GM12878 (cell line): Measurements from ENCODE around the gene CHSY3.

Experiments used
- BCLAF1 ChIP-seq: fragments of 450-650 bp; IDR thresholded peaks from 2 replicates; pipeline ENCODE4 v1.6.1; 2017; ENCODE audit warnings: antibody characterized with exemption, mild to moderate bottlenecking, moderate library complexity
- BMI1 ChIP-seq: fragments of 450-650 bp; IDR thresholded peaks from 2 replicates; pipeline ENCODE4 v1.6.1; 2016; ENCODE audit warnings: mild to moderate bottlenecking, moderate library complexity, borderline replicate concordance
- CTCF ChIP-seq, 3 experiments: IDR thresholded peaks in 2 of 3; conservative IDR thresholded peaks in 1 of 3; 2 replicates each; pipeline ENCODE4 v1.5.1; 2011; ENCODE audit warnings: low read depth in 3 of 3, low read length in 3 of 3, mild to moderate bottlenecking in 3 of 3, control low read depth in 2 of 3, moderate library complexity in 2 of 3, inconsistent platforms in 1 of 3, mixed read lengths in 1 of 3; ENCODE audit not compliant: control insufficient read depth in 2 of 3, insufficient read depth in 1 of 3; ENCODE audit errors: extremely low read depth in 1 of 3
- E2F8 ChIP-seq: fragments of 450-650 bp; IDR thresholded peaks from 2 replicates; pipeline ENCODE4 v1.6.1; 2018; ENCODE audit warnings: mild to moderate bottlenecking, low read depth, moderate library complexity; ENCODE audit not compliant: partially characterized antibody
- LARP7 ChIP-seq: fragments of 450-650 bp; IDR thresholded peaks from 2 replicates; pipeline ENCODE4 v1.6.1; 2017; ENCODE audit warnings: mild to moderate bottlenecking
- NFYA ChIP-seq: IDR thresholded peaks from 2 replicates; pipeline ENCODE4 v1.6.1; 2011; ENCODE audit warnings: low read depth, mild to moderate bottlenecking, low read length, improper control_type of control experiment, borderline replicate concordance
- POLR2AphosphoS5 ChIP-seq: IDR thresholded peaks from 2 replicates; pipeline ENCODE4 v1.6.1; 2011; ENCODE audit warnings: mild to moderate bottlenecking, low read length, inconsistent platforms
- RBBP5 ChIP-seq: fragments of 200-600 bp; sonication (generic); conservative IDR thresholded peaks from 2 replicates; pipeline ENCODE4 v1.6.1; 2016
- RCOR1 ChIP-seq: conservative IDR thresholded peaks from 2 replicates; pipeline ENCODE4 v1.6.1; 2012; ENCODE audit warnings: low read depth, low read length, improper control_type of control experiment
- SIN3A ChIP-seq: IDR thresholded peaks from 2 replicates; pipeline ENCODE4 v1.6.1; 2012; ENCODE audit warnings: low read depth, low read length, improper control_type of control experiment
- TAF1 ChIP-seq: IDR thresholded peaks from 2 replicates; pipeline ENCODE4 v1.6.1; 2011; ENCODE audit warnings: mild to moderate bottlenecking, low read depth, low read length, borderline replicate concordance
- ZBED1 ChIP-seq: IDR thresholded peaks from 2 replicates; pipeline ENCODE4 v1.6.1; 2016; ENCODE audit warnings: borderline replicate concordance
- ZNF24 ChIP-seq: fragments of 450-650 bp; IDR thresholded peaks from 2 replicates; pipeline ENCODE4 v1.6.1; 2017; ENCODE audit warnings: antibody characterized with exemption, mild to moderate bottlenecking
- ZSCAN29 ChIP-seq: fragments of 450-650 bp; IDR thresholded peaks from 2 replicates; pipeline ENCODE4 v1.6.1; 2017; ENCODE audit warnings: mild to moderate bottlenecking, moderate library complexity

GRCh38 chr5:130023604-130024003 is 119.3 kb downstream of the CHSY3 start:
- TF ChIP-seq CTCF (IDR thresholded peaks at IDR 0.05 in 2 of 3, conservative IDR thresholded peaks at IDR 0.05 in 1 of 3; ENCODE audit: control insufficient read depth in 2 of 3, extremely low read depth in 1 of 3, insufficient read depth in 1 of 3, low read depth in 3 of 3, low read length in 3 of 3), result no peak
- no peak for TF ChIP-seq LARP7
- no peak for TF ChIP-seq RBBP5
- TF ChIP-seq ZSCAN29, result no peak
- TF ChIP-seq ZNF24, result no peak
- TF ChIP-seq RCOR1, result no peak
- no peak for TF ChIP-seq NFYA
- TF ChIP-seq SIN3A, result no peak
- no peak for TF ChIP-seq TAF1
- TF ChIP-seq ZBED1, result no peak
- TF ChIP-seq BMI1, result no peak
- TF ChIP-seq POLR2AphosphoS5, result no peak
- TF ChIP-seq BCLAF1, result no peak
- TF ChIP-seq E2F8, result no peak
